Sciatic nerve (tissue), 2 donors: ENCODE measurements around the gene PACS1. TPM values are rescaled to one million over a fixed set of nuclear protein-coding genes. Genes with fewer than 3 reads are reported as not detected.
"Not testable (repeated sequence)": the region's sequence is repeated elsewhere in the genome, so short reads cannot be mapped to it uniquely, and the experiment has no call there.

Experiments
- ATAC-seq: fragments of 200-7000 bp; cut with Tn5 transposase; one replicate; pipeline ENCODE4 v1.9.1; 2020; ENCODE audit warnings: mild to moderate bottlenecking, moderate library complexity
- DNase-seq: peaks from one replicate; pipeline ENCODE4 v3.0.0-alpha.2; 2020; ENCODE audit warnings: low spot score
- intact Hi-C: fragments of 100-400 bp; cut with DNase I; formaldehyde crosslinking; loops from one replicate; pipeline ENCODE4 v1.14.2; 2022
- total RNA-seq: library from RNA; stranded (reverse); fragmentation: NEBNext Ultra II Directional; extraction: Animal tissue kit (Norgen Biotek cat#: 25700); gene quantifications from one replicate; pipeline ENCODE4 v1.2.1, GENCODE V29; 2021
- donor health status: DM: no; HTN: no; CAD: no.
- donor health status: DM: no; HTN: no; CAD: no.

Gene PACS1
- 80.3 TPM for total RNA-seq

DNA sequence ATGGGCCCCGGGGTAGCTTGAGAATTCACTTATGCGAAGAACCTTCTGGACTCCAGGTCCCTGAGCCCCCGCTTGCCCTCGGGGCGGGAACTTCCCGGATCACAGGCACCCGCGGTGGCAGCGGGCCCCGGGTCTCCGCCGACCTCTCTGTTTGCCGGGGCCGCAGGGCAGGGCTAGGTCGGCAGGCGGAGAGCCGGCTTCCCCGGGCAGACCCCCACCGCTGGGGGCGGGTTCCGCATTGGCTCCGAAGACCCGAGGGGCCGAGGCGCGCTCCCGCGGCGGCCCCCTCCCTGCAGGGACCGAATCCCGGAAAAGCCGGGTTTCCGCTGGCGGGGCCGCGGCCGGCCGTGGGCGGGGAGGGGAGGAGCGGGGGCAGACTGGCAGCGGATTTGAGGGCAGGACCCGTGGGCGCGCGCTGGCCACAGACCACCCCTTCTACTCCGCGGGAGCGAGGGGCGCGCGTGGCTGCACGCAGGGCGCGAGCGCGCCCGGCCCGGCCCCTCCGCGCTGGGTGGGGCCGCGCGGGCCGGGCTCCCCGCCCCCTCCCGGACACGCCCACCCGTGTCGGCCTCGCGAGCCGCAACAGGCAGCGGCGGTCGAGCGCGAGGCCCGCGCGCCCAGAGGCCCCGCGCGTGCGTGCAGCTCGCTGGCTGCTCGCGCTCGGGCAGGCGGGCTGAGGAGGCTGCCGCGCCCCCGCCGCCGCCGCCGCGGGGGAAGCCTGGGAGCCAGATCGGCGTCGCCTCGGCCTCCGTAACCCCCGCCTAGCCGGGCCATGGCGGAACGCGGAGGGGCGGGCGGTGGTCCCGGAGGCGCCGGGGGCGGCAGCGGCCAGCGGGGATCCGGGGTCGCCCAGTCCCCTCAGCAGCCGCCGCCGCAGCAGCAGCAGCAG is at the start of gene PACS1:
PACS1 (plus strand) TSS at position 558 of the 889 bp plus-strand sequence; CDS start at position 773, 215 bp downstream.
- ATAC-seq (peak; percentile 81), DNase-seq (peak; percentile 90)
- intact Hi-C loops, result no loop called here

DNA sequence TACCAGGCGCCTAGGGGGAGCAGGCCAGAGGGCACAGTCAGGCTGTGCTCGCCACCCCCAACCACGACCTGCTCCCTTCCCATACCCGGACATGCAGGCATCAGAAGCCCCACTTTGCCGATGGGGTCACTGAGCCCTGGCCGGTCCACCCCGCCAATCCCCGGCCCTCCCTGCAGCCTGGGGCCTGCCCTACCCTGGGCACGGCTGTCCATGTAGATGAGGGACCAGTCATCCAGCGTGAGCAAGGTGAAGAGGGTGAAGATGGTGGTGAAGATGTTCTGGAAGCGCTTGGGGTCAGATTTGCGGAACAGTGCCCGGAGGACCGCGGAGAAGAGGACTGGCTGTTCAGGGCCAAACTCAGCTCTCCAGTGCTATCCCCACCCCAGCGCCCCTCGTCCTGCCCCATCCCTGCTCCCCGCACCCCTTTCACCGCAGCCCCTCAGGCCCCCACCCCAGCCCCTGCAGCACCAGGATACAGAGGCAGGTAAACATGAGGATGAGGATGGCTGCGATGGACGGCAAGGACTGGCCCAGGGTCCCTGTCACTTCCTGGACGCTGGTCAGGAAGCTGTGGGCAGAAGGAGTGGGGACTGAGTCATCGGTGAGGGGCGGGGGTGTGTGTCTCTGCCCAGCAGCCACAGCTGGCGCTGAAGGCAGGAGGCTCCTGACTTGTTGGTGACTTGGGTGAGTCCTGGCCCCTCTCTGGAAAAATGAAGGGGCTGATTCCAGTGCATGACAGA is 49.3 kb upstream of the PACS1 start:
- DNase-seq (no peak), ATAC-seq (no peak)
- intact Hi-C loops, result no loop called here

DNA sequence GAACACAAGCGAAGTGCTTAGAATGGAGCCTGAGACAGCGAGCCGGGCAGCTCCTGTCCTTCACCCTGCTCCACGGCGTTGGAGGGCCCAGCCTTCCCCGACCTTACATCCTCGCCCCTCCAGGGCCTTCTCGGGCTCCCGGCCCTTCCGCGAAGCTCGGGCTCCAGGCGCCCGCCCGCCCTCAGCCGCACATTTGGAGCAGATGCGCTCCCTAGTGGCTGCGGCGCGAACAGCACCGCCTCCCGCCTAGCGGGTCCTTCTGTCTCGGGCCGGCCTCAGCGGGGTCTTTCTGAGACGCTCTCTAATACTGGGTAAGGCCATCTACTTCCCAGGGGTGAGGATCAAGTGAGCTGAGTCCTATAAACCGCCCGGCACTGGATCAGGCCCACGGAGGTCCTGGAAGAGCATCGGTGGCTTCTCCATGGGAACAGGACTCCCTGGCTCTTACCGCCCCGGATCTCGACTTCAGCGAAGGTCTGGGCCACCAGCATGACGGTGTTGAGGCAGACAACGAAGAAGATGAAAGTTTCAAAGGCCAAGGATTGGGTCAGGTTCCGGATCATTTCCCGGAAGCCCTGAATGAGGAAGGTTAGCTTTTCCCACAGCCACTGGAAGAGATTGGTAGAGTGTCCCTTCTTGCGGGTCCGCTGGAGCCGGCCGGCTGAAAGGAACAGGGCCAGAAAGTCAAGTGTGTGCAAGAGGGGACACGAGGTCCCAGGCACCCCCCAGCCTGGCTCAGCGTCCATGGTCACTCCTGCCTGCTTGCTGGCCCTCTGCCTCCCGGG is 47.5 kb upstream of the PACS1 start:
- peak; percentile 84 for DNase-seq
- intact Hi-C loops, result no loop called here

DNA sequence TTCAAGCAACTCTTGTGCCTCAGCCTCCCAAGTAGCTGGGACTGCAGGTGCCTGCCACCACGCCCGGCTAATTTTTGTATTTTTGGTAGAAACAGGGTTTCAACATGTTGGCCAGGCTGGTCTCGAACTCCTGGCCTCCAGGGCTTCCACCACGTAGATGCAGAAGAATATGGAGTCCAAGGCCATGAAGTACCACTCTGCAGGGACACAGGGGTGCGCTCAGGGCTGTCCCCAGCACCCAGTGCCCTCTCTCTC is 47.0 kb upstream of the PACS1 start:
- ATAC-seq, intact Hi-C loops, DNase-seq: not testable (repeated sequence)

More for the DNA sequence above, 47.5 kb upstream of the PACS1 start:
- ATAC-seq, result peak; percentile 84

DNA sequence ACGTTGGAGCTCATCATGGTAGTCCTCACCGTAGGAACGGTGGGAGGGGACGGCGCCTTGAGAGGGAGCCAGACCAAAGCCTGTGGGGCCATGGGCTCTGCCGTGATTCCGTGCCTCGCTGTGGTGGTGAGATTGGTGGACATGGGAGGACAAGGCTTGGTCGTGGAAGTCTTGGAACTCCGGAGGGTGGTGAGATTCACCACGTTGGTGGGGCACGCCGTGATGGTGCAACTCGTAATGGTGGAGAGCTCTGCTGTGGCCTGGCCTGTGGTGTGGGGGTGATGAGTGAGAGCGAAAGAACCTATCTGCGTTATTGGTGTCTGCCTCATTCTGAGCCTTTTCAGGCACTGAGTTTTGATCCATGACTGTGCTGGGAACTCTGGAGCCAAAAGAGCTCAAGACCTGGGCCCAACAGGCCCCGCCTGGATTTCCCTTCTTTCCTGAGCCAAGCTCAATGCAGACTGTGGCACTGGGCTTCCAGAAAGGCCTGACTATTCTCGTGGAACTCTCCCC is 44.0 kb upstream of the PACS1 start, which contains the start of gene CATSPER1:
CATSPER1 (minus strand) TSS at position 463 of the 513 bp plus-strand sequence; CDS start at position 363, 100 bp downstream.
- ATAC-seq (no peak), DNase-seq (no peak)
- intact Hi-C loops, result no loop called here

DNA sequence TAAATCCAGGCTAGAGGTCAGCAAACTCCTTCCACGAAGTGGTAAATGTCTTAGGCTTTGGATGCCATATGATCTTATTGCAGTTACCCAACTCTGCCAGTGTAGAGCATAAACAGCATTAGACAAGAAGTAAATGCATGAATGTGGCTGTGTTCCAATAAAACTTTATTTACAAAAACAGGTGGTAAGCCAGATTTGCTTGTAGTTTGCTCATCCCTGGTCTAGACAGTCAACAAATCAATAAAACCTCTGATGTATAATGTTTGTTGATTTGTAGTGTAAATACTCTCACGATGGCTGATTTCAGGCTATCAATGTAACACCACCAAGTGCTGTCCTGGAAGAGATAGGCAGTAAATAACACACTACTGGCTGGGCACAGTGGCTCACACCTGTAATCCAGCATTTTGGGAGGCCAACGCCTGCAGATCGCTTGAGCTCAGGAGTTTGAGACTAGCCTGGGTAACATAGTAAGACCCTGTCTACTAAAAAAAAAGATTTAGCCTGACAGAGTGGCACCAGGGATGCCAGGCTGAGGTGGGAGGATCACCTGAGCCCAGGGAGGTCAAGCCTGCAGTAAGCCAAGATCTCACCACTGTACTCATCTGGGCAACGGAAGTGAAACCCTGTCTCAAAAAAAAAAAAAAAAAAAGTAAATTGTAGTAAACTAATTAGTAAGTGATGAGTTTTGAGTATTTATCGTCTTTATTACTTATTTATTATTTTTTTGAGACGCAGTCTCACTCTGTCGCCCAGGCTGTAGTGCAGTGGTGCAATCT is 36.9 kb upstream of the PACS1 start:
- no peak for DNase-seq
- no peak for ATAC-seq
- intact Hi-C loops, result no loop called here

DNA sequence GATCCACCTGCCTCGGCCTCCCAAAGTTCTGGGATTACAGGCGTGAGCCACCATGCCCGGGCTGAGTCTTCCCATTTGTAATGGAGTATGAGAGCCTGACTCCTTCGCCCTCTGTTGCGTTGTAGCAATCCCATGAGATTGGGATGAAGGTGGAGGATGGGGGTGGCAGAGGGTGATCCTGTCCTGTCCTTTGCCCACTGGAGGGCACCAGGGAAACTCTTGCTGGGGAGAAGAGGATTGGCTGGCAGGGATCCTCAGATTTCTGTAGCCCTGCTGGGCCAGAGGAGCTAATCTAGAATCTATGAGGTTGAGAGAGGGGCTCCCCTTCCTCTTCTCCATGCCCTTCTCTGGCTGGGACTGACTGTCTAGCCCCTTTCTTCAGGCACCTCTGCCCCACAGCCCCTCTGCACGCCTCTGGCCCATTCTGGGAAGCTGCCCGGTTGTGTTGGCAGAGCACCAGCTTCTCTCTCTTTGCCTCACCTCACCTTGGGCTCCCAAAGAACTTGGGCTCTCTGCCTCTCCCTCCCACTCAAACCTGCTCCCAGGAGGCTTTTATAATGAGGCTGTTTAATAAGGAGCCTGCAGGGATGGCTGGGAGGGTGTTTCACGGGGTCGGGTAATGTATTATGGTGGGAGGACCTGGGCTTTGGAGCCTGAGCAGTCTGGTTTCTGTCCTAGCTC is 34.3 kb upstream of the PACS1 start:
- ATAC-seq (no peak), DNase-seq (no peak)
- intact Hi-C loops, result no loop called here

DNA sequence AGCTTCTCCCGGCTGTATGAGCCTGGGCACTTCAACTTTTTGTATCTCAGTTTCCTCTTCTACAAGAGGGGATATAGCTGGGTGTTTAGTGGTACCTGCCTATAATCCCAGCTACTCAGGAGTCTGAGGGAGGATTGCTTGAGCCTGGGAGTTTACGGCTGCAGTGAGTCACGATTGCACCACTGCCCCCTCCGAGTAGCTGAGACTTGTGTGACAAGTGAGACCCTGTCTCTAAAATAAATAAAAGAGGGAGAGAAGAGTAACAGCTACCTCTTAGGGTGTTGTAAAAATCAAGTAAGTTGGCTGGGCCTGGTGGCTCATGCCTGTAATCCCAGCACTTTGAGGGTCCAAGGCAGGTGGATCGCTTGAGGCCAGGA is 33.8 kb upstream of the PACS1 start:
- no peak for ATAC-seq
- no peak for DNase-seq
- intact Hi-C loops, result no loop called here

DNA sequence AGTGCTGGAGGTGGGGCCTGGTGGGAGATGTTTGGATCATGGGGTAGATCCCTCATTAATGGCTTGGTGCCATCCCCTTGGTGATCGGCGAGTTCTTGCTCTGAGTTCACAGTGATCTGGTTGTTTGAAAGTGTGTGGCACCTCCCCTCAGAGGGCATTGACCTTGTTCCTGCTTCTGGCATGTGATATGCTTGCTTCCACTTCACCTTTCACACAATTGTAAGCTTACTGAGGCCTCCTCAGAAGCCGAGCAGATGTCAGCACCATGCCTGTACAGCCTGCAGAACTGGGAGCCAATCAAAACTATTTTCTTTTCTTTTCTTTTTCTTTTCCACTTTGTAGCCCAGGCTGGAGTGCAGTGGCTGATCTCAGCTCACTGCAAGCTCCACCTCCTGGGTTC is 32.7 kb upstream of the PACS1 start:
- intact Hi-C loops, result no loop called here
- no peak for DNase-seq
- ATAC-seq, result no peak

DNA sequence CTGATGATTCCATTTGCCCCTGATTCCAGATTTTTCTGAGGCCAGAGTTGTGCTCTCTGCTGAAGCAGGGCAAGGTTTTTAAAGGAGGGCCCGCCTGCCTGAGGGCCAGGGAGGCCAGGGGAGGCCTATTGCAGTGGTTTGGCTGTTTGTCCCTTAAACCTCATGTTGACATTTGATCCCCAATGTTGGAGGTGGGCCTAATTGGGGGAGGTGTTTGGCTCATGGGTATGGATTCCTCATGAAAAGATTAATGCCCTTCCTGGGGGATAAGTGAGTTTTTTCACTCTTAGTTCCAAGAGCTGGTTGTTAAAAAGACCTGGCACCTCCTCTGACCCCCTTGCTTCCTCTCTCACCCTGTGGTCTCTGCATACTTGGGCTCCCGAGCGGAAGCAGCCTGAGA is 30.3 kb upstream of the PACS1 start:
- intact Hi-C loops, result no loop called here
- DNase-seq (no peak), ATAC-seq (no peak)

DNA sequence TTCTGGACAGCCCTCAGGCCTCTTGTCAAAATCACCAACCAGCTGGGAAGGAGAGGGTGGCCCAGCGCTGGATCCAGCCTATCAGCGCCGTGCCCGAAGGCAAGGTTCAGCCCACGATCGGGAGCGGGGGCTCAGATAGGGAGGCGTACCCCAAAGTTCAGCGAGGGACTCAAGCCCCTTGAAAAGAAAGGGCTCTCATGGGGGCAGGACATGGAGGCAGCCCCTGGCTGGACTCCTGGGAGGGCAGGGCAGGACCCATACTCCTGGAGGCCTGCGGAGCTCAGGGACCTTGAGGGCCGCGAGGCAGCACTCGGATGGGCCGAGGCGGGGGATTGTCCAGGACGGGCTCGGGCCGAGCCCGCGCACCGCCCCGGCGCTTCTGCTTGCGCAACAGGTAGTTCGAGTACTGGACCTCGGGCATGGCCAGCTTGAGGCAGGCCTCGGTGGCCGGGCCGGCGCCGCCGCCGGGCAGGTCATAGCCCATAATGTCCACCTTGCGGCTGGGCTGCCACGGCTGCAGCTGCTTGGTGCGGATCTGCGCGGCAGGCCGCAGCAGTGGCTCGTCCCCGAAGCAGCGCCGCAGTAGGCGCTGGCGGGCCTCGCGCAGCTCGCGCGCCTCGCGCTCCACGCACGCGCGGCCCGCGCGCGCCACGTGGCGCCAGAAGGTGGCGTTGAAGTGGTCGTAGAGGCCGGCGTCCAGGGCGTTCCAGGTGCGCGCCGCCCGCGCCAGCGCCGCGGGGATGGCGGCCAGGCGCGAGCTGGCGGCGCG is 27.7 kb upstream of the PACS1 start:
- DNase-seq, result no peak
- no peak for ATAC-seq
- intact Hi-C loops, result no loop called here

DNA sequence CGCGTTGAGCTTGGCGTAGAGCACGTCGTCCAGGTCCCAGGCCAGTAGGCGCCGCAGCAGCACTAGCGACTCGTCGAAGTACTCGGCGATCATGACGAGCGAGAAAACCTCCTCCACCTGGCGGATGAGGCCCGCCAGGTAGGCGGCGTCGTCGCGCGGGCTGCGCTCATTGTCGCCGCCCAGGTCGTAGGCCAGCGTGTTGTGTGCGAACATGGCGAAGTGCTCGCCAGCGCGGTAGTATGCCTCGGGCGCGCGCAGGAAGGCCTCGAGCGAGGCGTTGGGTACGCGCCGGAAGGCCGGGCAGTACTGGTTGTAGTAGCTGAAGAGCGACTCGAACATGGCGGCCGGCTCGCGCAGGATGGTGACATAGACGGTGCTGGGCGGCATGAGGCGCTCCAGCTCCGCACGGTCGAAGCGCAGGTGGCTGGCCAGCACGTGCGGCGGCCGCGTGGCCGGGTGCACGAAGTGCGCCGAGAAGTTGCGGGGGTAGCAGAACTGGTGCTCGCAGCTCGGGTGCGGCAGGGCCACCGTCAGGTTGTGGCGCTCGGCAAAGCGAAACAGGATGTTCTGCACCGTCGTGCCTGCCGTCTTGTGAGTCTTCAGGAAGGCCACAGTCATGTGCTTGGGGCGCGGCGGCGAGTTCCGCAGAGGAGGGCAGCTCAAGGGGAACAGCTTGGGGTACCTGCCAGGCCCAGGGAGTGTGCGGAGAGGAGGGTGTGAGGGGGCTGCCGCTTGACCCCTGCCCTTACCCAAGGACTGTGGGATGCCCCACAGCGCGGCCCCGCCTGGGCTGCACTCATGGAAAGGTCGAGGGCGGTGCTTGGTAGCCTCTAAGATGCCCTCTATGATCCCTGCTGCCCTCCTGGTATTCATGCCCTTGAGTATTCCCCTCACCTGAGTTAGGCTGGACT is 26.8 kb upstream of the PACS1 start:
- intact Hi-C loops, result no loop called here

DNA sequence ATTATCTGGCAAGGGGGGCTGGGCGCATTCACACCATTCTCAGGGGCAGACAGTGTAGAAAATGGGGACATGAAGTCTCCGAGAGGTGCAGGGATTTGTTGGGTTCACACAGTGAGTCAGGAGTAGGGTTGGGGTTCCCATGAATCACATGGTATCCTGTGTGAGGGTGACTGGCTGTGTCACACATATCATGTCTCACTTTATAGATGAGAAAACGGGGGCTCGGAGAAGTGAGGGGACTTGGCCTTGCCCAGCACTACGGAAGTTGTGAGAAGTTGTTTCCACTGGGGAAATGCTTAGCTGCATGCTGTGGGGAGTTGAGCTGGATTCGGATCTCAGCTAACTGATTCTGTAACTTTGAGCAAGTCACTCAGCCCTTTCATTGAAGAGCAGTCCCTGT is 25.3 kb upstream of the PACS1 start:
- ATAC-seq, result peak; percentile 7
- no peak for DNase-seq
- intact Hi-C loops, result no loop called here

More for the DNA sequence above, 26.8 kb upstream of the PACS1 start:
- ATAC-seq (no peak), DNase-seq (no peak)

DNA sequence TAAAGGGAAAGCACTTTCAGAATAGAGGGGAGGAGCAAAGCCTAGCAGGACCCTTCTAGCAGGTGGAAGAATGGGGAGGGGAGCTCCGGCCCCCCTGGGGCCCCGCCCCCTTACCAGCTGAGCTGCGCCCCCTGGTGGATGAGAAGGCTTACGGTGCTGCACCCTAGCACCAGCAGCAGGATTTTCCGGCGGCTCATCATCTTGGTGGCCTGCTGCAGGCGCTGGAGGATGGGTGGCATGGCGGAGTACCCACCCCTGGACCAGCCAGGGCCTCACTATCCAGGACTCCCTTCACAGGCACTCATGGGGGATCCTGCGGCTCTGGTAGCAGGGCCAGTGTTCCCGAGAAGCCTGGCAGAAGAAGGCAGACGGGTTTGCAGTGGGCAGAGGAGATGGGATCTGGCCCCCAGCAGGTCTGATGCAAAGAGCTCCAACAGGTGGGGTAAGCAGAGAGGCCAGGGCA is 24.9 kb upstream of the PACS1 start:
- ATAC-seq (peak; percentile 80), DNase-seq (peak; percentile 90)
- intact Hi-C loops, result no loop called here

DNA sequence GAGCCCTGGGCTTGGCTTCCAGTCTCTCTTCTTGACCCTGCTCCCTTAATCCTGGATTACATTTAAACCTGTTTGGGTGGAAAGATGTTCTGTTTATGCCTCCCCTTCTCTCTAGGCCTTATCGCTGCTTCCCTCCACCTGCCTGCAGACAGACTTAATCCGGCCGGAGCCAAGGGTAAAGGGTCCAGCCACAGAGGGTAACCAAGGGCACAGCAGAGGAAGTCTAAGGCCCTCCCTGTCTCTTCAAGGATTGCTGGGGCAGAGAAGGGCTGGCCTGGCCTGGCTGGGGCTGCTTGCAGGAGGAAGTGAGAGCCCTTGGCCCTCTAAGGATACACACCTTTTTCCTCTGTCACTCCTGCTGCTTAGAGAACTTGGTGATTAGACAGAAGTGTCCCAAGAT is 23.2 kb upstream of the PACS1 start:
- ATAC-seq, result no peak
- no peak for DNase-seq
- intact Hi-C loops, result no loop called here
